Measurements from ENCODE around the gene SVOP.

SVOP gene

GRCh38 chr12:108862588-108862959 is 158.3 kb downstream of the SVOP start:
- no CpG with 5 or more reads among the region's 3 CpGs for WGBS (ENCODE audit: extremely low coverage, insufficient coverage, insufficient read length)

GRCh38 chr12:108861878-108862587 is 158.8 kb downstream of the SVOP start:
- H4K91ac ChIP-seq (ENCODE audit: low read depth, low read length), result no peak overlapping the region
- H3K14ac ChIP-seq (ENCODE audit: low read length), result no peak overlapping the region
- no peak overlapping the region for H2BK12ac ChIP-seq (ENCODE audit: low read length)
- no peak overlapping the region for H4K12ac ChIP-seq (ENCODE audit: low read depth, low read length)
- H2BK120ac ChIP-seq (ENCODE audit: insufficient read depth, low read length, poor library complexity), result no peak overlapping the region
- no peaks in the 10 kb centered on the region for H3K36me3 ChIP-seq (ENCODE audit: control insufficient read depth in 1 of 2, insufficient read depth in 2 of 2, low read length in 2 of 2)
- peaks cover 7 to 8% of the 10 kb centered on the region in 2 experiments for H3K4me1 ChIP-seq (ENCODE audit: control insufficient read depth in 1 of 2, insufficient read depth in 2 of 2, low read length in 2 of 2)
- no peak overlapping the region for H3K23ac ChIP-seq (ENCODE audit: low read length)
- no peak overlapping the region for H3K4me2 ChIP-seq (ENCODE audit: low read length)
- H3K18ac ChIP-seq (ENCODE audit: low read length), result no peak overlapping the region
- no peak overlapping the region for H4K8ac ChIP-seq (ENCODE audit: low read depth, low read length)
- H3K9ac ChIP-seq (ENCODE audit: low read length), result no peak overlapping the region
- no peak overlapping the region for H3K27ac ChIP-seq (ENCODE audit: low read depth, low read length)
- peaks cover 3% of the 10 kb centered on the region for H3K79me2 ChIP-seq (ENCODE audit: control insufficient read depth, insufficient read depth, low read length, poor library complexity)
- H2AFZ ChIP-seq (ENCODE audit: insufficient read depth, low read length, poor library complexity), result no peak overlapping the region
- peaks cover 1% of the 10 kb centered on the region for H3K9me3 ChIP-seq (ENCODE audit: insufficient read depth, low read depth, low read length)
- no peak overlapping the region for H3K4me3 ChIP-seq (ENCODE audit: low read depth, low read length)
- WGBS (ENCODE audit: extremely low coverage, insufficient coverage, insufficient read length), result no CpG with 5 or more reads among the region's 6 CpGs
- no peak overlapping the region for H2AK5ac ChIP-seq (ENCODE audit: low read length)
- no peaks in the 10 kb centered on the region for H3K27me3 ChIP-seq (ENCODE audit: insufficient read depth, low read length)
- DNase-seq, result peak in 1 of 2 donors; percentile 29
- peaks cover 6% of the 10 kb centered on the region for H3K79me1 ChIP-seq (ENCODE audit: low read length)
- H3K4ac ChIP-seq (ENCODE audit: low read depth, low read length), result no peak overlapping the region
- H2BK5ac ChIP-seq (ENCODE audit: low read depth, low read length, poor library complexity), result no peak overlapping the region

More at GRCh38 chr12:108862588-108862959, 158.3 kb downstream of the SVOP start:
- H3K79me1 ChIP-seq (ENCODE audit: low read length), result peaks cover 3% of the 10 kb centered on the region
- DNase-seq, result no peak
- H3K18ac ChIP-seq (ENCODE audit: low read length), result no peak overlapping the region
- H3K4me1 ChIP-seq (ENCODE audit: control insufficient read depth in 1 of 2, insufficient read depth in 2 of 2, low read length in 2 of 2), result peaks cover 7 to 8% of the 10 kb centered on the region in 2 experiments
- no peak overlapping the region for H2BK120ac ChIP-seq (ENCODE audit: insufficient read depth, low read length, poor library complexity)
- no peak overlapping the region for H4K91ac ChIP-seq (ENCODE audit: low read depth, low read length)
- no peak overlapping the region for H2AK5ac ChIP-seq (ENCODE audit: low read length)
- H3K23ac ChIP-seq (ENCODE audit: low read length), result no peak overlapping the region
- no peaks in the 10 kb centered on the region for H3K27me3 ChIP-seq (ENCODE audit: insufficient read depth, low read length)
- no peak overlapping the region for H3K14ac ChIP-seq (ENCODE audit: low read length)
- no peak overlapping the region for H3K4me2 ChIP-seq (ENCODE audit: low read length)
- H2BK5ac ChIP-seq (ENCODE audit: low read depth, low read length, poor library complexity), result no peak overlapping the region
- H3K9ac ChIP-seq (ENCODE audit: low read length), result no peak overlapping the region
- no peak overlapping the region for H2BK12ac ChIP-seq (ENCODE audit: low read length)
- no peak overlapping the region for H3K27ac ChIP-seq (ENCODE audit: low read depth, low read length)
- H3K4ac ChIP-seq (ENCODE audit: low read depth, low read length), result no peak overlapping the region
- peaks cover 1% of the 10 kb centered on the region for H3K9me3 ChIP-seq (ENCODE audit: insufficient read depth, low read depth, low read length)
- H3K79me2 ChIP-seq (ENCODE audit: control insufficient read depth, insufficient read depth, low read length, poor library complexity), result no peaks in the 10 kb centered on the region
- no peak overlapping the region for H4K12ac ChIP-seq (ENCODE audit: low read depth, low read length)
- H3K4me3 ChIP-seq (ENCODE audit: low read depth, low read length), result no peak overlapping the region
- no peak overlapping the region for H4K8ac ChIP-seq (ENCODE audit: low read depth, low read length)
- H3K36me3 ChIP-seq (ENCODE audit: control insufficient read depth in 1 of 2, insufficient read depth in 2 of 2, low read length in 2 of 2), result no peaks in the 10 kb centered on the region
- no peak overlapping the region for H2AFZ ChIP-seq (ENCODE audit: insufficient read depth, low read length, poor library complexity)

- no peak overlapping the region for H3K23ac ChIP-seq (ENCODE audit: low read length)
- H3K36me3 ChIP-seq (ENCODE audit: control insufficient read depth in 1 of 2, insufficient read depth in 2 of 2, low read length in 2 of 2), result no peaks in the 10 kb centered on the region
- H3K4ac ChIP-seq (ENCODE audit: low read depth, low read length), result no peak overlapping the region
- H2BK12ac ChIP-seq (ENCODE audit: low read length), result no peak overlapping the region
- no peak overlapping the region for H2AFZ ChIP-seq (ENCODE audit: insufficient read depth, low read length, poor library complexity)
- no peak overlapping the region for H3K14ac ChIP-seq (ENCODE audit: low read length)
- H2AK5ac ChIP-seq (ENCODE audit: low read length), result no peak overlapping the region
- no peak overlapping the region for H3K4me3 ChIP-seq (ENCODE audit: low read depth, low read length)
- no peaks in the 10 kb centered on the region for H3K27me3 ChIP-seq (ENCODE audit: insufficient read depth, low read length)
- H3K9ac ChIP-seq (ENCODE audit: low read length), result no peak overlapping the region
- DNase-seq, result no peak
- no peak overlapping the region for H4K8ac ChIP-seq (ENCODE audit: low read depth, low read length)
- H3K18ac ChIP-seq (ENCODE audit: low read length), result no peak overlapping the region
- peaks cover 16% of the 10 kb centered on the region for H3K79me2 ChIP-seq (ENCODE audit: control insufficient read depth, insufficient read depth, low read length, poor library complexity)
- no peak overlapping the region for H4K91ac ChIP-seq (ENCODE audit: low read depth, low read length)
- WGBS (ENCODE audit: extremely low coverage, insufficient coverage, insufficient read length), result no CpG with 5 or more reads among the region's 6 CpGs
- no peak overlapping the region for H3K4me2 ChIP-seq (ENCODE audit: low read length)
- H3K27ac ChIP-seq (ENCODE audit: low read depth, low read length), result no peak overlapping the region
- H3K4me1 ChIP-seq (ENCODE audit: control insufficient read depth in 1 of 2, insufficient read depth in 2 of 2, low read length in 2 of 2), result peaks cover 7 to 13% of the 10 kb centered on the region in 2 experiments
- H3K9me3 ChIP-seq (ENCODE audit: insufficient read depth, low read depth, low read length), result peaks cover 4% of the 10 kb centered on the region
- H3K79me1 ChIP-seq (ENCODE audit: low read length), result peaks cover 21% of the 10 kb centered on the region
- no peak overlapping the region for H4K12ac ChIP-seq (ENCODE audit: low read depth, low read length)
- H2BK120ac ChIP-seq (ENCODE audit: insufficient read depth, low read length, poor library complexity), result no peak overlapping the region
- H2BK5ac ChIP-seq (ENCODE audit: low read depth, low read length, poor library complexity), result no peak overlapping the region
These were observed 160.4 kb downstream of the SVOP start for GRCh38 chr12:108860443-108860842.

- H3K14ac ChIP-seq (ENCODE audit: low read length), result no peak overlapping the region
- H3K4me1 ChIP-seq (ENCODE audit: control insufficient read depth in 1 of 2, insufficient read depth in 2 of 2, low read length in 2 of 2), result peaks cover 7 to 13% of the 10 kb centered on the region in 2 experiments
- no peak overlapping the region for H3K4me3 ChIP-seq (ENCODE audit: low read depth, low read length)
- H4K8ac ChIP-seq (ENCODE audit: low read depth, low read length), result no peak overlapping the region
- no peak overlapping the region for H3K4me2 ChIP-seq (ENCODE audit: low read length)
- no peak overlapping the region for H3K4ac ChIP-seq (ENCODE audit: low read depth, low read length)
- no peak overlapping the region for H4K91ac ChIP-seq (ENCODE audit: low read depth, low read length)
- no peak overlapping the region for H2BK5ac ChIP-seq (ENCODE audit: low read depth, low read length, poor library complexity)
- peaks cover 21% of the 10 kb centered on the region for H3K79me1 ChIP-seq (ENCODE audit: low read length)
- no peak overlapping the region for H3K9ac ChIP-seq (ENCODE audit: low read length)
- peaks cover 4% of the 10 kb centered on the region for H3K9me3 ChIP-seq (ENCODE audit: insufficient read depth, low read depth, low read length)
- no peak for DNase-seq
- no peak overlapping the region for H4K12ac ChIP-seq (ENCODE audit: low read depth, low read length)
- no peak overlapping the region for H3K27ac ChIP-seq (ENCODE audit: low read depth, low read length)
- no CpG with 5 or more reads among the region's 1 CpG for WGBS (ENCODE audit: extremely low coverage, insufficient coverage, insufficient read length)
- peaks cover 19% of the 10 kb centered on the region for H3K79me2 ChIP-seq (ENCODE audit: control insufficient read depth, insufficient read depth, low read length, poor library complexity)
- no peak overlapping the region for H2BK120ac ChIP-seq (ENCODE audit: insufficient read depth, low read length, poor library complexity)
- no peak overlapping the region for H3K23ac ChIP-seq (ENCODE audit: low read length)
- no peaks in the 10 kb centered on the region for H3K36me3 ChIP-seq (ENCODE audit: control insufficient read depth in 1 of 2, insufficient read depth in 2 of 2, low read length in 2 of 2)
- no peak overlapping the region for H2BK12ac ChIP-seq (ENCODE audit: low read length)
- no peaks in the 10 kb centered on the region for H3K27me3 ChIP-seq (ENCODE audit: insufficient read depth, low read length)
- H3K18ac ChIP-seq (ENCODE audit: low read length), result no peak overlapping the region
- no peak overlapping the region for H2AFZ ChIP-seq (ENCODE audit: insufficient read depth, low read length, poor library complexity)
- no peak overlapping the region for H2AK5ac ChIP-seq (ENCODE audit: low read length)
These were observed 161.0 kb downstream of the SVOP start for GRCh38 chr12:108859923-108860291.
